ENCODE results near the gene MED22.
"Not testable (repeated sequence)": the region's sequence is repeated elsewhere in the genome, so short reads cannot be mapped to it uniquely, and the experiment has no call there.

Gene MED22

GRCh38 chr9:133354766-133355165, 6.8 kb upstream of the MED22 start:
- DNase-seq: no peak

GRCh38 chr9:133353548-133353947, 5.6 kb upstream of the MED22 start:
- no peak for DNase-seq

- no peak for DNase-seq
These were observed 4.9 kb upstream of the MED22 start for GRCh38 chr9:133352635-133353340.

- no peak for DNase-seq
These were observed 4.1 kb upstream of the MED22 start for GRCh38 chr9:133351908-133352634.

- DNase-seq: no peak
These were observed 3.6 kb upstream of the MED22 start for GRCh38 chr9:133351526-133351907.

- no peak for DNase-seq
These were observed 2.2 kb upstream of the MED22 start for GRCh38 chr9:133349965-133350616.

GRCh38 chr9:133348718-133349573, 1.0 kb upstream of the MED22 start:
- DNase-seq: no peak

GRCh38 chr9:133347515-133347984, 381 bp downstream of the MED22 start:
- DNase-seq: no peak

- no peak for DNase-seq
These were observed 1.7 kb downstream of the MED22 start for GRCh38 chr9:133346021-133346785.

- DNase-seq: no peak
These were observed 2.3 kb downstream of the MED22 start for GRCh38 chr9:133345596-133345995.

GRCh38 chr9:133344979-133345378, 3.0 kb downstream of the MED22 start:
- DNase-seq: no peak

GRCh38 chr9:133344071-133344470, 3.9 kb downstream of the MED22 start:
- no peak for DNase-seq

- DNase-seq: no peak
These were observed 5.4 kb downstream of the MED22 start for GRCh38 chr9:133342570-133342969.

- DNase-seq: no peak
These were observed 5.9 kb downstream of the MED22 start for GRCh38 chr9:133342069-133342406.

GRCh38 chr9:133341369-133342068, 6.4 kb downstream of the MED22 start:
- no peak for DNase-seq

GRCh38 chr9:133340916-133341315, 7.0 kb downstream of the MED22 start:
- no peak for DNase-seq

- DNase-seq: no peak
These were observed 7.7 kb downstream of the MED22 start for GRCh38 chr9:133340256-133340655.

- DNase-seq: no peak
These were observed 8.3 kb downstream of the MED22 start for GRCh38 chr9:133339641-133340040.

GRCh38 chr9:133335924-133336811, 11.8 kb downstream of the MED22 start, which contains the start of gene SURF6:
Gene SURF6 (minus strand): TSS chr9:133336188. CDS start chr9:133336132, 56 bp downstream.
- DNase-seq: peak; percentile 72

GRCh38 chr9:133334888-133335287, 13.0 kb downstream of the MED22 start:
- not testable (repeated sequence) for DNase-seq

All from amniotic stem cell (primary cell).